B cell (primary cell): Measurements from ENCODE around the gene ZBTB40. TPM values are rescaled to one million over a fixed set of nuclear protein-coding genes. Genes with fewer than 3 reads are reported as not detected.

Experiments used
- ATAC-seq: fragments of 200-7000 bp; cut with Tn5 transposase; one replicate; pipeline ENCODE4 v1.10.0; 2021; ENCODE audit warnings: low read depth, mild to moderate bottlenecking, moderate number of reproducible peaks, moderate library complexity
- CTCF ChIA-PET: fragments of 350-600 bp; sonication (Branson Sonifier 250); formaldehyde crosslinking; loops from one replicate; lab custom pipeline; 2021; ENCODE audit warnings: antibody characterized with exemption, inconsistent platforms; lab: Charles Lee
- POLR2A ChIA-PET: fragments of 350-600 bp; sonication (Branson Sonifier 250); formaldehyde crosslinking; loops from one replicate; lab custom pipeline; 2021; ENCODE audit warnings: antibody characterized with exemption; lab: Charles Lee
- DNase-seq: peaks from one replicate; pipeline ENCODE4 v3.0.0; 2013
- H2AFZ ChIP-seq: 2 replicates; pipeline ENCODE4 v1.6.1; 2012; ENCODE audit warnings: mild to moderate bottlenecking, low read depth, low read length; ENCODE audit not compliant: insufficient read depth, poor library complexity, severe bottlenecking
- H3K27ac ChIP-seq, 2 donors: 1 replicate in 1 of 2; 2 replicates in 1 of 2; pipeline ENCODE4 v1.5.1; 2012 to 2013; ENCODE audit warnings: low read length in 2 of 2, mild to moderate bottlenecking in 2 of 2, moderate library complexity in 1 of 2
- H3K27me3 ChIP-seq, 4 experiments: fragments of 200-600 bp in 1 of 4; sonication (generic) in 1 of 4; replicated peaks in 1 of 4; 1 replicate in 2 of 4; 2 replicates in 2 of 4; pipeline versions ENCODE4 v1.6.1 to v1.7.0; 2013 to 2016; ENCODE audit warnings: low read length in 3 of 4, mild to moderate bottlenecking in 2 of 4, mixed read lengths in 1 of 4, moderate library complexity in 1 of 4; ENCODE audit not compliant: insufficient read depth in 4 of 4, control insufficient read depth in 3 of 4; ENCODE audit errors: control extremely low read depth in 1 of 4
- H3K36me3 ChIP-seq, 2 experiments: replicated peaks in 1 of 2; 1 replicate in 1 of 2; 2 replicates in 1 of 2; pipeline versions ENCODE4 v1.6.1 to v1.7.1; 2013; ENCODE audit warnings: low read length in 1 of 2; ENCODE audit not compliant: insufficient read depth in 2 of 2, control insufficient read depth in 1 of 2; ENCODE audit errors: control extremely low read depth in 1 of 2, extremely low read depth in 1 of 2
- H3K4me1 ChIP-seq, 2 donors: fragments of 200-600 bp in 1 of 2; sonication (generic) in 1 of 2; 1 replicate in 1 of 2; 2 replicates in 1 of 2; pipeline versions ENCODE4 v1.5.1 to v1.6.1; 2013 to 2017; ENCODE audit warnings: low read length in 2 of 2; ENCODE audit not compliant: control insufficient read depth in 2 of 2, insufficient read depth in 2 of 2
- H3K4me2 ChIP-seq: replicated peaks from 2 replicates; pipeline ENCODE3; 2012; ENCODE audit warnings: mild to moderate bottlenecking, low read depth, low read length; ENCODE audit not compliant: poor library complexity, severe bottlenecking
- H3K4me3 ChIP-seq, 5 experiments: fragments of 200-600 bp in 1 of 5; sonication (generic) in 1 of 5; 1 replicate in 3 of 5; 2 replicates in 2 of 5; pipeline versions ENCODE4 v1.5.1 to v1.7.0; 2011 to 2016; ENCODE audit warnings: low read length in 4 of 5, mild to moderate bottlenecking in 4 of 5, low read depth in 2 of 5, control low read depth in 1 of 5, moderate library complexity in 1 of 5; ENCODE audit not compliant: insufficient read depth in 1 of 5; ENCODE audit errors: control extremely low read depth in 1 of 5, extremely low read depth in 1 of 5
- H3K79me2 ChIP-seq: fragments of 200-600 bp; sonication (generic); one replicate; pipeline ENCODE4 v1.6.0; 2016; ENCODE audit warnings: low read length; ENCODE audit not compliant: control insufficient read depth, insufficient read depth
- H3K9ac ChIP-seq: fragments of 200-600 bp; sonication (generic); 2 replicates; pipeline ENCODE4 v1.6.1; 2017; ENCODE audit warnings: mild to moderate bottlenecking, low read length, moderate library complexity
- H3K9me3 ChIP-seq, 3 donors: one replicate each; pipeline versions ENCODE4 v1.6.1 to v1.7.1; 2013; ENCODE audit warnings: low read length in 2 of 3; ENCODE audit not compliant: control insufficient read depth in 2 of 3, insufficient read depth in 1 of 3; ENCODE audit errors: control extremely low read depth in 1 of 3
- H4K20me1 ChIP-seq: 2 replicates; pipeline ENCODE4 v1.6.0; 2012; ENCODE audit warnings: mild to moderate bottlenecking, low read length; ENCODE audit not compliant: insufficient read depth, control insufficient read depth, poor library complexity, severe bottlenecking
- H3K27ac Mint-ChIP-seq: one replicate; pipeline ENCODE4 v1.8.0; 2021; ENCODE audit warnings: mixed read lengths
- H3K27me3 Mint-ChIP-seq: one replicate; pipeline ENCODE4 v1.8.0; 2021; ENCODE audit warnings: mixed read lengths
- H3K4me1 Mint-ChIP-seq: one replicate; pipeline ENCODE4 v1.8.0; 2021; ENCODE audit warnings: mixed read lengths
- H3K4me3 Mint-ChIP-seq: one replicate; pipeline ENCODE4 v1.8.0; 2021; ENCODE audit warnings: mixed read lengths
- H3K9me3 Mint-ChIP-seq: one replicate; pipeline ENCODE4 v1.8.0; 2022; ENCODE audit warnings: mixed read lengths; ENCODE audit not compliant: insufficient read depth
- EZH2 ChIP-seq: IDR thresholded peaks from 2 replicates; pipeline ENCODE4 v1.6.1; 2012; ENCODE audit warnings: borderline replicate concordance, low read depth, mild to moderate bottlenecking, moderate library complexity, low read length; ENCODE audit not compliant: insufficient read depth, poor library complexity, severe bottlenecking
- WGBS: methylation state at CpG from one replicate; pipeline ENCODE4 v1.1.5; 2013; ENCODE audit warnings: missing lambda C conversion rate; ENCODE audit not compliant: insufficient coverage; 5-methylcytosine and 5-hydroxymethylcytosine counted together
- intact Hi-C: fragments of 100-400 bp; cut with micrococcal nuclease; formaldehyde crosslinking; loops from one replicate; pipeline ENCODE4 v1.10.0; 2022
- polyA plus RNA-seq: library from polyadenylated mRNA; depleted of rRNA; stranded (reverse); fragments of >200 nt; gene quantifications from 2 replicates; pipeline ENCODE4 v1.2.3, GENCODE V29; 2012
- total RNA-seq, 2 donors: library from RNA; stranded (reverse); fragments of 120-200 nt in 1 of 2; gene quantifications; 1 replicate in 1 of 2; 2 replicates in 1 of 2; pipeline versions ENCODE4 v1.2.3 to v1.2.4, GENCODE V29; 2013 to 2022
- TF ChIP-seq, protein P1 (sequence below): fragments of 200-600 bp; IDR thresholded peaks from one replicate; pipeline ENCODE4 v1.8.0; 2022; ENCODE audit warnings: antibody characterized with exemption, mild to moderate bottlenecking

ZBTB40 gene
- total and polyA plus RNA-seq, 2 donors (not counting 1 experiment from before 2014, with no cell fraction given) = 30.9 to 51.9 TPM

DNA sequence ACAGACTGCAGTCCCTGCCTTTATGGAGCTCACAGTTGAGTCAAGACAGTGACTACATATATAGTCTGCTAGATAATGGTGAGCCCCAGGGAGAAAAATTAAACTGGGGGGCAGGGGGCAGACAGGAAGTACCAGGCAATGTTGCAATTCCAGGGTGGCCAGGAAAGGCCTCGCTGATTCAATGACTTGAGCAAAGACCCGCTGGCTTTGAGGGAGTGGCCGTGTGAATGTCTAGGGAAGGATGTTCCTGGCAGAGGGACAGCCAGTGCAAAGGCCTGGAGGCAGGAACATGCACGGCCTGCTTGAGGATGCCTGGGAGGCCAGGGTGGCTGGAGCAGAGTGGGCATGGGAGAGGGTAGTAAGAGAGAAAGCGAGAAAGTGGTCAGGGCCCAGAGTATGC lies 88.7 kb downstream of the ZBTB40 start:
- WGBS = 87% methylated on average over 5 of the region's 5 CpGs
- no peak overlapping the region for H3K27ac Mint-ChIP-seq
- no peak overlapping the region for H3K4me3 ChIP-seq
- H3K4me1 ChIP-seq = no peaks in the 10 kb centered on the region
- POLR2A ChIA-PET = no interaction called here
- TF ChIP-seq EZH2 = no peak
- TF ChIP-seq, protein P1, sequence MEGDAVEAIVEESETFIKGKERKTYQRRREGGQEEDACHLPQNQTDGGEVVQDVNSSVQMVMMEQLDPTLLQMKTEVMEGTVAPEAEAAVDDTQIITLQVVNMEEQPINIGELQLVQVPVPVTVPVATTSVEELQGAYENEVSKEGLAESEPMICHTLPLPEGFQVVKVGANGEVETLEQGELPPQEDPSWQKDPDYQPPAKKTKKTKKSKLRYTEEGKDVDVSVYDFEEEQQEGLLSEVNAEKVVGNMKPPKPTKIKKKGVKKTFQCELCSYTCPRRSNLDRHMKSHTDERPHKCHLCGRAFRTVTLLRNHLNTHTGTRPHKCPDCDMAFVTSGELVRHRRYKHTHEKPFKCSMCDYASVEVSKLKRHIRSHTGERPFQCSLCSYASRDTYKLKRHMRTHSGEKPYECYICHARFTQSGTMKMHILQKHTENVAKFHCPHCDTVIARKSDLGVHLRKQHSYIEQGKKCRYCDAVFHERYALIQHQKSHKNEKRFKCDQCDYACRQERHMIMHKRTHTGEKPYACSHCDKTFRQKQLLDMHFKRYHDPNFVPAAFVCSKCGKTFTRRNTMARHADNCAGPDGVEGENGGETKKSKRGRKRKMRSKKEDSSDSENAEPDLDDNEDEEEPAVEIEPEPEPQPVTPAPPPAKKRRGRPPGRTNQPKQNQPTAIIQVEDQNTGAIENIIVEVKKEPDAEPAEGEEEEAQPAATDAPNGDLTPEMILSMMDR = no peak
- H2AFZ ChIP-seq = no peak overlapping the region
- H3K4me1 Mint-ChIP-seq = peaks cover 11% of the 10 kb centered on the region
- H3K4me2 ChIP-seq = no peak overlapping the region
- H3K36me3 ChIP-seq = no peaks in the 10 kb centered on the region
- H3K79me2 ChIP-seq = no peaks in the 10 kb centered on the region
- no peaks in the 10 kb centered on the region for H3K27me3 Mint-ChIP-seq
- ATAC-seq = no peak
- no peak for DNase-seq
- no peak overlapping the region for H3K4me3 Mint-ChIP-seq
- CTCF ChIA-PET = interaction anchor here (0.7 kb wide), 1 partner anchor 169 kb away, joined by 4 read pairs; no protein-coding TSS in a partner anchor
- no peaks in the 10 kb centered on the region for H3K9me3 Mint-ChIP-seq
- H3K9ac ChIP-seq = no peak overlapping the region
- intact Hi-C loops = no loop called here
- H3K27ac ChIP-seq = no peak overlapping the region
- H4K20me1 ChIP-seq = no peaks in the 10 kb centered on the region
- no peaks in the 10 kb centered on the region for H3K9me3 ChIP-seq
- H3K27me3 ChIP-seq = no peaks in the 10 kb centered on the region

- TF ChIP-seq EZH2 = no peak
- TF ChIP-seq, protein P1 = no peak
- no peak for ATAC-seq
- intact Hi-C loops = no loop called here
- H3K9me3 Mint-ChIP-seq = no peaks in the 10 kb centered on the region
- Histone ChIP-seq H3K27ac (no peak overlapping the region), H3K27me3 (no peaks in the 10 kb centered on the region), H4K20me1 (no peaks in the 10 kb centered on the region), H2AFZ (no peak overlapping the region), H3K4me3 (no peak overlapping the region), H3K4me1 (no peaks in the 10 kb centered on the region), H3K9me3 (no peaks in the 10 kb centered on the region), H3K36me3 (no peaks in the 10 kb centered on the region), H3K4me2 (no peak overlapping the region), H3K79me2 (no peaks in the 10 kb centered on the region), H3K9ac (no peak overlapping the region)
- 94% methylated on average over 5 of the region's 9 CpGs for WGBS
- H3K27ac Mint-ChIP-seq = no peak overlapping the region
- CTCF ChIA-PET = no interaction called here
- POLR2A ChIA-PET = no interaction called here
- DNase-seq = no peak
- no peak overlapping the region for H3K4me3 Mint-ChIP-seq
- H3K27me3 Mint-ChIP-seq = peaks cover 6% of the 10 kb centered on the region
- peaks cover 11% of the 10 kb centered on the region for H3K4me1 Mint-ChIP-seq
These were observed 91.2 kb downstream of the ZBTB40 start for GRCh38 chr1:22542886-22543285.
